ENCODE measurements around the gene COIL. TPM values are rescaled to one million over a fixed set of nuclear protein-coding genes. Genes with fewer than 3 reads are reported as not detected.

Gene COIL
- total RNA-seq, 1 experiment from 2014 or later, result 22.9 TPM

GRCh38 chr17:56936697-56937322, 24.0 kb downstream of the COIL start:
- DNase-seq (no peak), ATAC-seq (no peak)
- H3K9ac ChIP-seq (ENCODE audit: low read length), result no peak overlapping the region
- TF ChIP-seq CTCF (conservative IDR thresholded peaks at IDR 0.05; ENCODE audit: low read depth, low read length) (no peak), EZH2 (IDR thresholded peaks at IDR 0.05; ENCODE audit: low read length, unreplicated experiment) (no peak), EZH2phosphoT487 (IDR thresholded peaks at IDR 0.05; ENCODE audit: borderline replicate concordance, low read length) (no peak)
- no peaks in the 10 kb centered on the region for H3K9me2 ChIP-seq (replicated peaks; ENCODE audit: low read length)
- H3K4me1 ChIP-seq (ENCODE audit: insufficient read depth, low read length), result peaks cover 16% of the 10 kb centered on the region
- no peak overlapping the region for H3K4me2 ChIP-seq (ENCODE audit: low read length)
- H4K20me1 ChIP-seq (ENCODE audit: low read length), result no peaks in the 10 kb centered on the region
- POLR2A ChIA-PET (ENCODE audit: unreplicated experiment), result no interaction called here
- no peaks in the 10 kb centered on the region for H3F3A ChIP-seq (ENCODE audit: low read length, unreplicated experiment)
- H3K4me3 ChIP-seq (ENCODE audit: low read length), result no peak overlapping the region
- H2AFZ ChIP-seq (ENCODE audit: low read length), result no peak overlapping the region
- peaks cover 75% of the 10 kb centered on the region for H3K36me3 ChIP-seq (ENCODE audit: low read depth, low read length)
- H3K27ac ChIP-seq (ENCODE audit: low read length), result no peak overlapping the region
- no peaks in the 10 kb centered on the region for H3K27me3 ChIP-seq (ENCODE audit: low read length)
- BruUV-seq (replicated peaks), result no TSS peak
- CTCF ChIA-PET, result no interaction called here
- H3K9me3 ChIP-seq (ENCODE audit: low read length), result peaks cover under 1% of the 10 kb centered on the region; the same call in 1 of the 2 replicates
- no peaks in the 10 kb centered on the region for H3K79me2 ChIP-seq (ENCODE audit: low read length)
- intact Hi-C loops (cut with micrococcal nuclease), result no loop called here

GRCh38 chr17:56935461-56935860, 25.4 kb downstream of the COIL start:
- H3F3A ChIP-seq (ENCODE audit: low read length, unreplicated experiment), result no peaks in the 10 kb centered on the region
- intact Hi-C loops (cut with micrococcal nuclease), result no loop called here
- DNase-seq, result no peak
- ChIA-PET POLR2A (ENCODE audit: unreplicated experiment) (interaction anchor here (0.7 kb wide), 1 partner anchor 64 kb away, joined by 4 read pairs; no protein-coding TSS in a partner anchor), CTCF (no interaction called here)
- H3K9me3 ChIP-seq (ENCODE audit: low read length), result peaks cover 14% of the 10 kb centered on the region
- no peaks in the 10 kb centered on the region for H4K20me1 ChIP-seq (ENCODE audit: low read length)
- peaks cover 79% of the 10 kb centered on the region for H3K36me3 ChIP-seq (ENCODE audit: low read depth, low read length)
- no peaks in the 10 kb centered on the region for H3K27me3 ChIP-seq (ENCODE audit: low read length)
- H3K4me1 ChIP-seq (ENCODE audit: insufficient read depth, low read length), result peaks cover 16% of the 10 kb centered on the region
- H3K9ac ChIP-seq (ENCODE audit: low read length), result no peak overlapping the region
- H3K79me2 ChIP-seq (ENCODE audit: low read length), result no peaks in the 10 kb centered on the region
- H2AFZ ChIP-seq (ENCODE audit: low read length), result no peak overlapping the region
- no peak overlapping the region for H3K4me2 ChIP-seq (ENCODE audit: low read length)
- BruUV-seq (replicated peaks), result no TSS peak
- no peak for ATAC-seq
- no peaks in the 10 kb centered on the region for H3K9me2 ChIP-seq (replicated peaks; ENCODE audit: low read length)
- no peak for TF ChIP-seq EZH2phosphoT487 (IDR thresholded peaks at IDR 0.05; ENCODE audit: borderline replicate concordance, low read length)
- TF ChIP-seq EZH2 (IDR thresholded peaks at IDR 0.05; ENCODE audit: low read length, unreplicated experiment), result no peak
- no peak for TF ChIP-seq CTCF (conservative IDR thresholded peaks at IDR 0.05; ENCODE audit: low read depth, low read length)
- H3K27ac ChIP-seq (ENCODE audit: low read length), result no peak overlapping the region
- H3K4me3 ChIP-seq (ENCODE audit: low read length), result no peak overlapping the region

GRCh38 chr17:56934280-56934679, 26.6 kb downstream of the COIL start:
- intact Hi-C loops (cut with micrococcal nuclease), result no loop called here
- Histone ChIP-seq H3K9me2 (replicated peaks; ENCODE audit: low read length) (no peaks in the 10 kb centered on the region), H3K4me2 (ENCODE audit: low read length) (no peak overlapping the region), H3K36me3 (ENCODE audit: low read depth, low read length) (peaks cover 81% of the 10 kb centered on the region), H3F3A (ENCODE audit: low read length, unreplicated experiment) (no peaks in the 10 kb centered on the region), H3K27me3 (ENCODE audit: low read length) (no peaks in the 10 kb centered on the region), H3K9ac (ENCODE audit: low read length) (no peak overlapping the region), H2AFZ (ENCODE audit: low read length) (no peak overlapping the region), H4K20me1 (ENCODE audit: low read length) (no peaks in the 10 kb centered on the region), H3K4me1 (ENCODE audit: insufficient read depth, low read length) (peaks cover 16% of the 10 kb centered on the region), H3K79me2 (ENCODE audit: low read length) (no peaks in the 10 kb centered on the region), H3K4me3 (ENCODE audit: low read length) (no peak overlapping the region), H3K9me3 (ENCODE audit: low read length) (peaks cover 24% of the 10 kb centered on the region), H3K27ac (ENCODE audit: low read length) (no peak overlapping the region)
- TF ChIP-seq EZH2phosphoT487 (IDR thresholded peaks at IDR 0.05; ENCODE audit: borderline replicate concordance, low read length), result no peak
- TF ChIP-seq EZH2 (IDR thresholded peaks at IDR 0.05; ENCODE audit: low read length, unreplicated experiment), result no peak
- no peak for TF ChIP-seq CTCF (conservative IDR thresholded peaks at IDR 0.05; ENCODE audit: low read depth, low read length)
- BruUV-seq (replicated peaks), result no TSS peak
- ChIA-PET POLR2A (ENCODE audit: unreplicated experiment) (no interaction called here), CTCF (no interaction called here)
- DNase-seq (no peak), ATAC-seq (no peak)

Measured in PC-3 (cell line).